ENCODE results near the gene HMGCL. TPM values are rescaled to one million over a fixed set of nuclear protein-coding genes. Genes with fewer than 3 reads are reported as not detected.

HMGCL gene
- polyA plus RNA-seq, 1 donor from 2014 or later = 60.1 TPM

Other genes with a start within 250 kb of the HMGCL start
- gene RPL11, start 133.6 kb downstream of the HMGCL start, polyA plus RNA-seq (ENCODE audit: insufficient read depth, low read depth, low replicate concordance) = 1,972 TPM
- gene ELOA, start 82.0 kb downstream of the HMGCL start, polyA plus RNA-seq (ENCODE audit: insufficient read depth, low read depth, low replicate concordance) = 26.9 TPM
- gene PITHD1, start 47.0 kb downstream of the HMGCL start, polyA plus RNA-seq (ENCODE audit: insufficient read depth, low read depth, low replicate concordance) = 79.2 TPM
- 53.3 TPM for gene LYPLA2, start 34.3 kb downstream of the HMGCL start, polyA plus RNA-seq (ENCODE audit: insufficient read depth, low read depth, low replicate concordance)
- gene GALE, start 24.7 kb downstream of the HMGCL start, polyA plus RNA-seq (ENCODE audit: insufficient read depth, low read depth, low replicate concordance) = 20.7 TPM
- 15.1 TPM for gene FUCA1, start 42.9 kb upstream of the HMGCL start, polyA plus RNA-seq (ENCODE audit: insufficient read depth, low read depth, low replicate concordance)
- gene CNR2, start 87.9 kb upstream of the HMGCL start, polyA plus RNA-seq (ENCODE audit: insufficient read depth, low read depth, low replicate concordance) = not detected
- 41.9 TPM for gene PNRC2, start 134.4 kb upstream of the HMGCL start, polyA plus RNA-seq (ENCODE audit: insufficient read depth, low read depth, low replicate concordance)
- 38.1 TPM for gene SRSF10, start 154.9 kb upstream of the HMGCL start, polyA plus RNA-seq (ENCODE audit: insufficient read depth, low read depth, low replicate concordance)

All from brain (organoid and tissue), 1 donor.